ENCODE data around the gene ARR3. TPM values are rescaled to one million over a fixed set of nuclear protein-coding genes. Genes with fewer than 3 reads are reported as not detected.
"Not testable (repeated sequence)": the region's sequence is repeated elsewhere in the genome, so short reads cannot be mapped to it uniquely, and the experiment has no call there.

ARR3 gene
- total RNA-seq, 1 donor from 2014 or later = not detected

- DNase-seq (ENCODE audit: low spot score) (no peak), ATAC-seq (no peak)
Measured at GRCh38 chrX:70279081-70279480, 10.9 kb downstream of the ARR3 start.

DNA sequence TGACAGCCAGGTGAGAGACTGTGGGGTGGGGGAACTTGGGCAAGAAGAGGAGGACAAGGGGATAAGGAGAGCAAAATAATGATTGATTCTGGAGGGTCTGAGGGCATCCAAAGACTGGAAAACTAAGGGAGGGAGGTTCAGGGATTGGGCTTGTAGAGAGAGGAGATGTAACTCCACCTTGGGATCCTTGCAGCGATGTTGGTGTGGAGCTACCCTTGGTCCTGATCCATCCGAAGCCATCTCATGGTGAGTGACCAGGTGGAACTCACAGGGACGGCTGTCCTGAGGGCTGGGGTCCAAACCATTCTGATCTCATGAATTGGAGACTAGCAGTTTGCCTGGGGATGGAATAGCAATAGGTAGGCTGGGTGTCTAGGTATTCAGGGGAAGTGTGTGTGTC lies 12.4 kb downstream of the ARR3 start:
- DNase-seq (ENCODE audit: low spot score) = no peak
- no peak for ATAC-seq

DNA sequence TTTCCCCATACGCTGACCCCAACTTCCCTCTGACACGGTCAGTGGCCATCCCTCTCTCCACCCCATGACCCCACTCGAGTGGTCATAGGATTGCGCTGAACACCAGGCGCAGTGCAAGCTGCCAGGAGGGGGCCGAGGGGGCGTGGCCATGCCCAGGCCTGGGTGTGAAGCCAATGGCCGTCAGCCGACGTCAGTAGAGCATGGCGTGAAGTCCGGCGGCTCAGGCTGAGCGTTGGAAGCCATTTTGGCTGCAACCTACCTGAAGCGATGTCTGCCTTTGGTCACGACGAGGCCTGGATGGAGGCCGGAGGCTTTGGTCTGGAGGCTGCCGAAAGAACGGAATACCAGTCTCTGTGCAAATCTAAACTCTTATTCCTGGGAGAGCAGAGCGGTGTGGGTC lies 13.8 kb downstream of the ARR3 start, which contains the start of gene RAB41:
RAB41 (plus strand) TSS at position 222 of the 400 bp plus-strand sequence; CDS start at position 268, 46 bp downstream.
- DNase-seq (ENCODE audit: low spot score) = no peak
- no peak for ATAC-seq

DNA sequence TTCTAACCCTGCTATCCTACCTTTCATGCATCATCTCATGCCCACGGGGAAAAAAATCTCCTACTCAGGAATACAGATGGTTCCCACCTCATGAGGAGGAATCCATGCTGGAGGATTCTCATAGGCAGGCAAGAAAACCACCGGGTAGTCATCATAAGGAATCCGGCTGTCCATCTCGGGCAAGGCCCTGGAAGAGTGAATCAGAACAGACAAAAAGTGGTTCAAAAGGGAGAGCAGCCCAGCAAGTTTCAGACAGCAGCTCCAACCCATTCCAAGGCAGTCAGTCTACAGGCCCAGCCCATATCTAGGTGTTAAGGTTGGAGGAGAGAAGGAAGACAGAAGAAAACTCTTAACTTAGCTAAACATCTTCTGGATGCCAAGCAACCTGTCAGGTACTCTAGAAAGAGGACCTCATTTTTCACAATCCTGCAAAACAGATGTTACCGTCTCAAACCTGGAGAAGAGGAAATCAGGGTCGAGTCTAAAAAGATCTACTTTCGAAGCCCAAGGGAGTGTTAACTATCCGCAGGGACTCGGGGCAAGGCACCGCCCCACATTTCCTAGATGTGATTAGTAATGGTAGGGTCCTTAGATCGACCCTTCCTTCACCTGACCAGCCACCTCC lies 21.1 kb downstream of the ARR3 start:
- DNase-seq (ENCODE audit: low spot score) (no peak), ATAC-seq (no peak)

GRCh38 chrX:70289793-70290770 lies 21.9 kb downstream of the ARR3 start, which contains the start of the genes KIF4A and PDZD11:
Gene KIF4A (plus strand): TSS chrX:70290104. CDS start chrX:70290459, 355 bp downstream.
Gene PDZD11 (minus strand): TSS chrX:70289927. CDS start chrX:70289341, 586 bp downstream.
- peak; percentile 84 for DNase-seq (ENCODE audit: low spot score)
- ATAC-seq = peak; percentile 100

DNA sequence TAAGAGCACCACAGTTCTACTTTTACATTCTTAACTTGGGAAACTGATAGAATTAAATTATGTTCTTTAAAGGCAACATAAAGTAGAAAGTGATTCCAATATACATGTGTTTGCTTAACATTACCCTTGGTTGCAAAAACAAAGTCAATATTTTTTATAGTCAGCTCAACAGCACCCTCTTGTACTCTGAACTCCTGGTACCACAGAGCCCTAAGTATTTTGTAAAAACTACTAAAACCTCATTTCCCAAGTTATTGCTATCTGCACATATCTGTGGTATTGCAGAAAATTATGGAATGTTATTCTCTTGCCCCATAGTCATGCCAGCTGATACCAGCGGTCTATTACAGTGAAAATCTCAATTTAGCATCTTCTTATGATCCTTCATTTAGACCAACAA lies 24.7 kb downstream of the ARR3 start:
- DNase-seq (ENCODE audit: low spot score) = no peak
- no peak for ATAC-seq

GRCh38 chrX:70293621-70294020 lies 25.5 kb downstream of the ARR3 start:
- ATAC-seq (no peak), DNase-seq (ENCODE audit: low spot score) (no peak)

GRCh38 chrX:70301716-70302115 lies 33.6 kb downstream of the ARR3 start:
- ATAC-seq (no peak), DNase-seq (ENCODE audit: low spot score) (no peak)

- DNase-seq (ENCODE audit: low spot score) (no peak), ATAC-seq (no peak)
Measured at GRCh38 chrX:70313503-70313902, 45.4 kb downstream of the ARR3 start.

DNA sequence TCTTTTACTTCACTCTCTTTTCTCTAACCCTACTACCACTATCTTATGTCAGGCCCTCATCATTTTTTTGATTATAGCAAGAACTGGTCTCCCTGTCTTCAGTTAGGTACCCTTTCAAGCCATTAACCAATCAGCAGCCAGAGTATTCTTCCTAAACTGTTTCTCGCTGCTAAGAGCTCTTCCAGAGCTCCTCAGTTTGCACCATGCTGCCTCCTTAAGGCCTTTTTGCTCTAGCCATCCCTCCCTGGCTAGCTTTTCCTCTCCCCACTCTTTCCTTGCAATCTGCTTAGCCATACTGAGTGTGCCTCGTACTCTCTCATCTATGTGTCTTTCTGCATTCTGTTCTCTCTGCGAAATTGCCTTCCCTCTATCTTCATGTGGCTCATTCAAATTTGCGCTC lies 54.6 kb downstream of the ARR3 start:
- DNase-seq (ENCODE audit: low spot score) (no peak), ATAC-seq (no peak)

DNA sequence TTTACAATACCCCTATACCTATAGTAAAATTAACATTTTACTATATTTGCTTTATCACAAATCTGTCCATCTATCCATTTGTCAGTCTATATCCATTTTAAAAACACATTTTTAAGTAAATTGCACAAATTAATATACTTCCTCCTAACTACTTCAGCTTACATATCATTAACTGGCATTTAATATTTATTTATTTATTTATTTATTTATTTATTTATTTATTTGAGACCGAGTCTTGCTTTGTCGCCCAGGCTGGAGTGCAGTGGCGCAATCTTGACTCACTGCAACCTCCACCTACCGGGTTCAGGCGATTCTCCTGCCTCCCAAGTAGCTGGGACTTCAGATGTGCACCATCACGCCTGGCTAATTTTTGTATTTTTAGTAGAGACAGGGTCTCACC lies 55.5 kb downstream of the ARR3 start:
- DNase-seq (ENCODE audit: low spot score); ATAC-seq: not testable (repeated sequence)

GRCh38 chrX:70324326-70324725 lies 56.2 kb downstream of the ARR3 start:
- no peak for ATAC-seq
- DNase-seq (ENCODE audit: low spot score) = no peak

DNA sequence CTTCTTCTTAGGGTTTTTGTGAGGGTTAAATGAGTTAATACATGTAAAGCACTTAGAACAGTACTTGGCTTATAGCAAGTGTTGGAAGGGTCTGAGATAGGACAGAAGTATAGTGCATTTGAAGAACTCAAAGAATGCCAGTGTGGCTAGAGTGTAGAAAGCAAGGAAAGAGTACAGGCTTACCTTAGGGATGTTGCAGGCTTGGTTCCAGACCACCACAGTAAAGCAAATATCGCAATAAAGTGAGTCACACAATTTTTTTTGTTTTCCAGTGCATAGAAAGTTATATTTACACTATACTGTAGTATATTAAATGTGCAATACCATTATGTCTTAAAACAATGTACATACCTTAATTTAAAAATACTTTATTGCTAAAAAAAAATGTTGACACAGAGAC lies 63.0 kb downstream of the ARR3 start:
- DNase-seq (ENCODE audit: low spot score) (no peak), ATAC-seq (no peak)

Other genes starting within 250 kb of the ARR3 start
- gene AWAT2, start 218.4 kb upstream of the ARR3 start, total RNA-seq = not detected
- gene OTUD6A, start 205.9 kb upstream of the ARR3 start, total RNA-seq = not detected
- gene IGBP1, start 134.9 kb upstream of the ARR3 start, total RNA-seq = 10.2 TPM
- not detected for gene DGAT2L6, start 90.9 kb upstream of the ARR3 start, total RNA-seq
- gene AWAT1, start 33.7 kb upstream of the ARR3 start, total RNA-seq = not detected
- 0.18 TPM for gene P2RY4, start 8.1 kb upstream of the ARR3 start, total RNA-seq
- gene RAB41, start 13.8 kb downstream of the ARR3 start, total RNA-seq = not detected
- 10.7 TPM for gene PDZD11, start 21.6 kb downstream of the ARR3 start, total RNA-seq
- 0.15 TPM for gene KIF4A, start 21.8 kb downstream of the ARR3 start, total RNA-seq
- not detected for gene GDPD2, start 155.0 kb downstream of the ARR3 start, total RNA-seq
- gene DLG3, start 176.5 kb downstream of the ARR3 start, total RNA-seq = 1.6 TPM

Data from left lobe of liver (tissue), 2 donors.